Stomach (tissue), 9 donors: ENCODE measurements around the gene NFIX. TPM values are rescaled to one million over a fixed set of nuclear protein-coding genes. Genes with fewer than 3 reads are reported as not detected.

Experiments used
- DNase-seq, 2 donors: peaks; one replicate each; pipeline versions ENCODE4 v3.0.0 to v3.0.0-alpha.2; 2013 to 2019
- H3K27ac ChIP-seq, 5 donors: fragments of 200-600 bp in 4 of 5; sonication (generic) in 4 of 5; one replicate each; pipeline ENCODE4 v1.5.1; 2013 to 2019; ENCODE audit warnings: mild to moderate bottlenecking in 1 of 5, moderate library complexity in 1 of 5
- H3K27me3 ChIP-seq, 3 donors: fragments of 200-600 bp; sonication (generic); one replicate each; pipeline ENCODE4 v1.5.1; 2017 to 2019; ENCODE audit warnings: mixed run types in 1 of 3
- H3K36me3 ChIP-seq, 4 donors: fragments of 200-600 bp; sonication (generic); 1 replicate in 3 of 4; 2 replicates in 1 of 4; pipeline ENCODE4 v1.5.1; 2016 to 2019
- H3K4me1 ChIP-seq, 4 donors: fragments of 200-600 bp; sonication (generic); one replicate each; pipeline ENCODE4 v1.5.1; 2016 to 2019
- H3K4me3 ChIP-seq, 4 donors: fragments of 200-600 bp; sonication (generic) in 3 of 4; one replicate each; pipeline ENCODE4 v1.5.1; 2016 to 2019; ENCODE audit warnings: mild to moderate bottlenecking in 1 of 4
- H3K9me3 ChIP-seq, 4 donors: fragments of 200-600 bp; sonication (generic); one replicate each; pipeline ENCODE4 v1.5.1; 2016 to 2019
- CTCF ChIP-seq, 7 experiments: fragments of 450-650 bp in 4 of 7; fragments of 200-600 bp in 3 of 7; sonication (generic) in 3 of 7; IDR thresholded peaks; one replicate each; pipeline ENCODE4 v1.5.1; 2016 to 2019; ENCODE audit warnings: antibody characterized with exemption in 7 of 7, control low read depth in 2 of 7, mild to moderate bottlenecking in 1 of 7
- EP300 ChIP-seq: sonication (generic); formaldehyde crosslinking; IDR thresholded peaks from one replicate; pipeline ENCODE4 v1.6.1; 2017; ENCODE audit warnings: antibody characterized with exemption
- POLR2A ChIP-seq, 4 donors: fragments of 450-650 bp; IDR thresholded peaks; one replicate each; pipeline ENCODE4 v1.6.1; 2016; ENCODE audit warnings: antibody characterized with exemption in 4 of 4, control low read depth in 2 of 4, mild to moderate bottlenecking in 1 of 4, moderate library complexity in 1 of 4
- POLR2AphosphoS5 ChIP-seq, 3 donors: sonication (generic); formaldehyde crosslinking; IDR thresholded peaks; one replicate each; pipeline ENCODE4 v1.6.1; 2016; ENCODE audit warnings: antibody characterized with exemption in 3 of 3
- WGBS, 5 donors: extraction: QIAGEN DNeasy Blood & Tissue Kit in 3 of 5; methylation state at CpG; one replicate each; pipeline versions ENCODE4 v1.1.5 to v1.1.7; 2013 to 2018; 5-methylcytosine and 5-hydroxymethylcytosine counted together
- intact Hi-C: fragments of 100-400 bp; cut with DNase I; formaldehyde crosslinking; loops from one replicate; pipeline ENCODE4 v1.15.1; 2023; ENCODE audit warnings: low total_unique reads
- polyA plus RNA-seq, 3 donors: library from polyadenylated mRNA; stranded (reverse); fragments of 200-250 nt; gene quantifications; one replicate each; pipeline ENCODE4 v1.2.3, GENCODE V29; 2013
- total RNA-seq, 5 donors: library from RNA; depleted of rRNA; stranded (reverse); fragments of >200 nt; gene quantifications; one replicate each; pipeline versions ENCODE4 v1.1.0 to v1.2.3, GENCODE V29; 2014 to 2016
- donor health status: healthy with polysubstance abuse.
- donor health status: Bipolar disorder and iron deficiency.
- donor health status: healthy.

Gene NFIX
- total and polyA plus RNA-seq, 8 donors = 11.5 to 183 (median 37.6) TPM

GRCh38 chr19:12982648-12983047 is 12.6 kb upstream of the NFIX start:
- peak overlapping the region in 1 of 5 donors; percentile 56 for H3K27ac ChIP-seq
- H3K27me3 ChIP-seq = no peaks in the 10 kb centered on the region
- 84 to 92% (median 90%) methylated on average over 6 of the region's 6 CpGs for WGBS, 5 donors
- TF ChIP-seq POLR2AphosphoS5 (IDR thresholded peaks at IDR 0.05) (no peak), POLR2A (IDR thresholded peaks at IDR 0.05) (no peak), CTCF (IDR thresholded peaks at IDR 0.05) (no peak), EP300 (no peak)
- H3K9me3 ChIP-seq = no peaks in the 10 kb centered on the region
- intact Hi-C loops = loop anchor here (5.0 kb wide), 1 partner anchor 80 kb away; no protein-coding TSS in a partner anchor
- H3K4me1 ChIP-seq = peaks cover 7 to 40% (median 30%) of the 10 kb centered on the region in 4 donors
- no peak for DNase-seq
- no peak overlapping the region for H3K4me3 ChIP-seq
- no peaks in the 10 kb centered on the region for H3K36me3 ChIP-seq

- DNase-seq = peak in 1 of 2 donors; percentile 12
- H3K27ac ChIP-seq = peak overlapping the region in 1 of 5 donors; percentile 56
- peak overlapping the region; percentile 29 to 35 (median 30) for H3K4me3 ChIP-seq
Measured at GRCh38 chr19:12983091-12983490, 12.2 kb upstream of the NFIX start.

GRCh38 chr19:12983542-12984142 is 11.6 kb upstream of the NFIX start:
- WGBS, 5 donors = 8 to 14% (median 10%) methylated on average over 31 to 51 of the region's 51 CpGs
- Histone ChIP-seq H3K4me3 (peak overlapping the region; percentile 29 to 35 (median 30)), H3K27ac (peak overlapping the region in 1 of 5 donors; percentile 71), H3K9me3 (no peaks in the 10 kb centered on the region), H3K4me1 (peaks cover 7 to 35% (median 28%) of the 10 kb centered on the region in 4 donors), H3K36me3 (no peaks in the 10 kb centered on the region), H3K27me3 (no peaks in the 10 kb centered on the region)
- intact Hi-C loops = loop anchor here (5.0 kb wide), 1 partner anchor 79 kb away; no protein-coding TSS in a partner anchor
- TF ChIP-seq POLR2AphosphoS5 (IDR thresholded peaks at IDR 0.05) = peak; percentile 24 to 60 (median 44)
- TF ChIP-seq EP300 = no peak
- peak in 5 of 7 experiments; percentile 92 to 98 (median 93) for TF ChIP-seq CTCF (IDR thresholded peaks at IDR 0.05)
- TF ChIP-seq POLR2A (IDR thresholded peaks at IDR 0.05) = no peak
- peak; percentile 86 to 91 for DNase-seq

More at GRCh38 chr19:12983091-12983490, 12.2 kb upstream of the NFIX start:
- intact Hi-C loops = loop anchor here (5.0 kb wide), 1 partner anchor 79 kb away; no protein-coding TSS in a partner anchor
- H3K9me3 ChIP-seq = no peaks in the 10 kb centered on the region
- H3K27me3 ChIP-seq = no peaks in the 10 kb centered on the region
- 42 to 52% (median 46%) methylated on average over 10 of the region's 10 CpGs for WGBS, 5 donors
- no peaks in the 10 kb centered on the region for H3K36me3 ChIP-seq
- TF ChIP-seq POLR2AphosphoS5 (IDR thresholded peaks at IDR 0.05) (no peak), POLR2A (IDR thresholded peaks at IDR 0.05) (no peak), CTCF (IDR thresholded peaks at IDR 0.05) (no peak), EP300 (no peak)
- H3K4me1 ChIP-seq = peaks cover 7 to 36% (median 28%) of the 10 kb centered on the region in 4 donors

- Histone ChIP-seq H3K4me3 (no peak overlapping the region), H3K27ac (peak overlapping the region in 3 of 5 donors; percentile 59 to 71 (median 63)), H3K4me1 (peaks cover 7 to 35% (median 28%) of the 10 kb centered on the region in 4 donors), H3K36me3 (no peaks in the 10 kb centered on the region), H3K9me3 (no peaks in the 10 kb centered on the region), H3K27me3 (no peaks in the 10 kb centered on the region)
- peak in 1 of 2 donors; percentile 50 for DNase-seq
- WGBS, 5 donors = 53 to 72% (median 64%) methylated on average over 3 of the region's 3 CpGs
- TF ChIP-seq POLR2A (IDR thresholded peaks at IDR 0.05) (no peak), POLR2AphosphoS5 (IDR thresholded peaks at IDR 0.05) (no peak), CTCF (IDR thresholded peaks at IDR 0.05) (no peak), EP300 (no peak)
- intact Hi-C loops = loop anchor here (5.0 kb wide), 1 partner anchor 78 kb away; no protein-coding TSS in a partner anchor
Measured at GRCh38 chr19:12984143-12984627, 11.1 kb upstream of the NFIX start.
